Activated CD4-positive, alpha-beta T cell treated with anti-CD3 and anti-CD28 coated beads for 1 hour (primary cell): ENCODE measurements around the gene ADGRV1.
"Not testable (repeated sequence)": the region's sequence is repeated elsewhere in the genome, so short reads cannot be mapped to it uniquely, and the experiment has no call there.

ENCODE experiments used
- DNase-seq: peaks from one replicate; pipeline ENCODE4 v3.0.0-alpha.2; 2020

ADGRV1 gene

GRCh38 chr5:90553711-90554110, 4.9 kb upstream of the ADGRV1 start:
- no peak for DNase-seq

- no peak for DNase-seq
Observed at GRCh38 chr5:90554358-90555006, 4.1 kb upstream of the ADGRV1 start.

GRCh38 chr5:90555666-90556065, 2.9 kb upstream of the ADGRV1 start:
- DNase-seq = no peak

GRCh38 chr5:90557391-90557790, 1.2 kb upstream of the ADGRV1 start:
- DNase-seq = no peak

- DNase-seq = no peak
Observed at GRCh38 chr5:90557871-90558270, 726 bp upstream of the ADGRV1 start.

GRCh38 chr5:90560771-90561170, 2.2 kb downstream of the ADGRV1 start:
- DNase-seq = no peak

GRCh38 chr5:90561766-90562165, 3.2 kb downstream of the ADGRV1 start:
- DNase-seq = no peak

- no peak for DNase-seq
Observed at GRCh38 chr5:90562341-90562740, 3.7 kb downstream of the ADGRV1 start.

- DNase-seq = no peak
Observed at GRCh38 chr5:90563108-90563507, 4.5 kb downstream of the ADGRV1 start.

GRCh38 chr5:90565491-90565890, 6.9 kb downstream of the ADGRV1 start:
- no peak for DNase-seq

- DNase-seq = no peak
Observed at GRCh38 chr5:90569084-90569483, 10.5 kb downstream of the ADGRV1 start.

- no peak for DNase-seq
Observed at GRCh38 chr5:90570034-90570433, 11.4 kb downstream of the ADGRV1 start.

- DNase-seq = no peak
Observed at GRCh38 chr5:90571147-90571773, 12.7 kb downstream of the ADGRV1 start.

- no peak for DNase-seq
Observed at GRCh38 chr5:90575712-90576111, 17.1 kb downstream of the ADGRV1 start.

- not testable (repeated sequence) for DNase-seq
Observed at GRCh38 chr5:90576566-90576965, 18.0 kb downstream of the ADGRV1 start.

- not testable (repeated sequence) for DNase-seq
Observed at GRCh38 chr5:90579905-90580304, 21.3 kb downstream of the ADGRV1 start.

GRCh38 chr5:90581956-90582355, 23.4 kb downstream of the ADGRV1 start:
- DNase-seq = no peak

- DNase-seq = no peak
Observed at GRCh38 chr5:90585337-90585986, 26.9 kb downstream of the ADGRV1 start.

GRCh38 chr5:90586469-90586868, 27.9 kb downstream of the ADGRV1 start:
- DNase-seq = no peak

GRCh38 chr5:90590170-90590569, 31.6 kb downstream of the ADGRV1 start:
- no peak for DNase-seq

GRCh38 chr5:90593083-90593482, 34.5 kb downstream of the ADGRV1 start:
- not testable (repeated sequence) for DNase-seq

GRCh38 chr5:90595766-90596165, 37.2 kb downstream of the ADGRV1 start:
- not testable (repeated sequence) for DNase-seq

- no peak for DNase-seq
Observed at GRCh38 chr5:90598293-90598692, 39.7 kb downstream of the ADGRV1 start.

GRCh38 chr5:90600307-90600706, 41.7 kb downstream of the ADGRV1 start:
- not testable (repeated sequence) for DNase-seq
